GM23338 (cell line): ENCODE measurements around the gene CDHR2. TPM values are rescaled to one million over a fixed set of nuclear protein-coding genes. Genes with fewer than 3 reads are reported as not detected.

Experiments used
- ATAC-seq: fragments of 200-7000 bp; cut with Tn5 transposase; 3 replicates; pipeline ENCODE4 v1.9.1; 2020
- DNase-seq: peaks from one replicate; pipeline ENCODE4 v3.0.0-alpha.2; 2015; ENCODE audit warnings: low spot score
- H2AFZ ChIP-seq: fragments of 200-600 bp; sonication (generic); 2 replicates; pipeline ENCODE4 v1.8.0; 2016; ENCODE audit warnings: antibody characterized with exemption, mild to moderate bottlenecking, moderate library complexity
- H3F3A ChIP-seq: fragments of 200-600 bp; sonication (generic); replicated peaks from 2 replicates; pipeline ENCODE4 v1.8.0; 2017; ENCODE audit warnings: antibody characterized with exemption, mixed run types, low read depth
- H3K27ac ChIP-seq: fragments of 200-600 bp; sonication (generic); 2 replicates; pipeline ENCODE4 v1.6.1; 2016; ENCODE audit warnings: low read depth
- H3K27me3 ChIP-seq: fragments of 200-600 bp; sonication (generic); 2 replicates; pipeline ENCODE4 v1.8.0; 2016; ENCODE audit warnings: mild to moderate bottlenecking, mixed run types, moderate library complexity; ENCODE audit not compliant: insufficient read depth
- H3K36me3 ChIP-seq: fragments of 200-600 bp; sonication (generic); 2 replicates; pipeline ENCODE4 v1.8.0; 2016; ENCODE audit warnings: mild to moderate bottlenecking; ENCODE audit not compliant: insufficient read depth
- H3K4me1 ChIP-seq: fragments of 200-600 bp; sonication (generic); 2 replicates; pipeline ENCODE4 v1.8.0; 2016; ENCODE audit warnings: mild to moderate bottlenecking, moderate library complexity; ENCODE audit not compliant: insufficient read depth
- H3K4me2 ChIP-seq: fragments of 200-600 bp; sonication (generic); 2 replicates; pipeline ENCODE4 v1.7.1; 2017; ENCODE audit warnings: mixed run types
- H3K4me3 ChIP-seq: fragments of 200-600 bp; sonication (generic); 2 replicates; pipeline ENCODE4 v1.6.1; 2016; ENCODE audit warnings: mixed run types
- H3K79me2 ChIP-seq: fragments of 200-600 bp; sonication (generic); replicated peaks from 2 replicates; pipeline ENCODE4 v1.8.0; 2017; ENCODE audit warnings: mild to moderate bottlenecking; ENCODE audit not compliant: insufficient read depth
- H3K9me2 ChIP-seq: fragments of 200-600 bp; sonication (generic); 2 replicates; pipeline ENCODE4 v1.8.0; 2017; ENCODE audit not compliant: insufficient read depth
- H4K20me1 ChIP-seq: fragments of 200-600 bp; sonication (generic); replicated peaks from 2 replicates; pipeline ENCODE4 v1.8.0; 2017; ENCODE audit warnings: mild to moderate bottlenecking; ENCODE audit not compliant: insufficient read depth
- H3K27ac Mint-ChIP-seq: 2 replicates; pipeline ENCODE4 v1.8.0; 2020; ENCODE audit warnings: inconsistent platforms, mild to moderate bottlenecking, moderate library complexity, mixed read lengths
- H3K27me3 Mint-ChIP-seq: 3 replicates; pipeline ENCODE4 v1.8.0; 2022; ENCODE audit warnings: low read depth, mild to moderate bottlenecking, moderate library complexity, mixed read lengths, inconsistent platforms; ENCODE audit not compliant: insufficient read depth, poor library complexity
- H3K36me3 Mint-ChIP-seq: 3 replicates; pipeline ENCODE4 v1.8.0; 2021; ENCODE audit warnings: low read depth, mild to moderate bottlenecking, inconsistent platforms, moderate library complexity, mixed read lengths
- H3K4me1 Mint-ChIP-seq: 3 replicates; pipeline ENCODE4 v1.8.0; 2020; ENCODE audit warnings: mild to moderate bottlenecking, inconsistent platforms, mixed read lengths
- H3K4me3 Mint-ChIP-seq: 3 replicates; pipeline ENCODE4 v1.8.0; 2021; ENCODE audit warnings: moderate library complexity, mild to moderate bottlenecking, inconsistent platforms, mixed read lengths
- H3K9me3 Mint-ChIP-seq: 3 replicates; pipeline ENCODE4 v1.8.0; 2020; ENCODE audit warnings: moderate library complexity, mild to moderate bottlenecking, inconsistent platforms, mixed read lengths
- CREB1 ChIP-seq: fragments of 250-450 bp; sonication (Bioruptor Pico); IDR thresholded peaks from 2 replicates; pipeline ENCODE4 v1.5.0; 2020; ENCODE audit warnings: low read depth, mild to moderate bottlenecking, moderate library complexity
- CTCF ChIP-seq, 2 experiments: fragments of 200-600 bp in 1 of 2; sonication (generic) in 1 of 2; conservative IDR thresholded peaks; 2 replicates each; pipeline versions ENCODE4 v1.5.1 to v1.6.1; 2016 to 2017; ENCODE audit warnings: antibody characterized with exemption in 2 of 2, low read depth in 2 of 2, mild to moderate bottlenecking in 2 of 2, moderate library complexity in 1 of 2
- ETS1 ChIP-seq: IDR thresholded peaks from 2 replicates; pipeline ENCODE4 v1.6.1; 2016; ENCODE audit warnings: antibody characterized with exemption
- EZH2 ChIP-seq: fragments of 200-600 bp; sonication (generic); IDR thresholded peaks from one replicate; pipeline ENCODE4 v1.8.0; 2017; ENCODE audit warnings: antibody characterized with exemption, mild to moderate bottlenecking, low read depth; ENCODE audit not compliant: unreplicated experiment
- EZH2phosphoT487 ChIP-seq: fragments of 200-600 bp; sonication (generic); IDR thresholded peaks from one replicate; pipeline ENCODE4 v1.8.1; 2018; ENCODE audit warnings: antibody characterized with exemption; ENCODE audit not compliant: unreplicated experiment
- JUNB ChIP-seq: IDR thresholded peaks from one replicate; pipeline ENCODE4 v1.6.1; 2016; ENCODE audit warnings: antibody characterized with exemption; ENCODE audit not compliant: unreplicated experiment
- NANOG ChIP-seq: IDR thresholded peaks from 2 replicates; pipeline ENCODE4 v1.6.1; 2016; ENCODE audit warnings: antibody characterized with exemption, borderline replicate concordance
- POLR2AphosphoS5 ChIP-seq: IDR thresholded peaks from 2 replicates; pipeline ENCODE4 v1.6.1; 2016; ENCODE audit warnings: antibody characterized with exemption, low read depth
- REST ChIP-seq: IDR thresholded peaks from one replicate; pipeline ENCODE4 v1.6.1; 2018; ENCODE audit warnings: antibody characterized with exemption; ENCODE audit not compliant: unreplicated experiment
- STAT1 ChIP-seq: IDR thresholded peaks from one replicate; pipeline ENCODE4 v1.6.1; 2016; ENCODE audit warnings: antibody characterized with exemption; ENCODE audit not compliant: unreplicated experiment
- ZNF114 ChIP-seq: fragments of 250-450 bp; sonication (Bioruptor Pico); IDR thresholded peaks from 2 replicates; pipeline ENCODE4 v1.5.0; 2020; ENCODE audit warnings: mild to moderate bottlenecking, moderate library complexity
- ZNF331 ChIP-seq: fragments of 250-450 bp; sonication (Bioruptor Pico); IDR thresholded peaks from 2 replicates; pipeline ENCODE4 v1.5.0; 2020; ENCODE audit warnings: low read depth, mild to moderate bottlenecking, moderate library complexity
- ZNF462 ChIP-seq: fragments of 250-450 bp; sonication (Bioruptor Pico); IDR thresholded peaks from 2 replicates; pipeline ENCODE4 v1.5.0; 2020; ENCODE audit warnings: mild to moderate bottlenecking, moderate library complexity
- polyA plus RNA-seq: library from polyadenylated mRNA; unstranded; fragments of >200 nt; fragmentation: Nextera tagmentation; extraction: Ambion mirVana; gene quantifications from 2 replicates; pipeline ENCODE4 v1.2.1, GENCODE V29; 2016
- total RNA-seq: library from RNA; depleted of rRNA; stranded (reverse); fragments of >200 nt; shearing (Covaris generic); gene quantifications from 2 replicates; pipeline ENCODE4 v1.2.3, GENCODE V29; 2014

The CDHR2 gene
- total and polyA plus RNA-seq, 2 experiments from 2014 or later: not detected

GRCh38 chr5:176533894-176534611, 15.1 kb upstream of the CDHR2 start:
- H3K36me3 ChIP-seq: peaks cover 11% of the 10 kb centered on the region; the same call in 1 of the 2 replicates
- no peaks in the 10 kb centered on the region for H3K27me3 ChIP-seq
- H3K79me2 ChIP-seq: peaks cover 52% of the 10 kb centered on the region
- ATAC-seq (no peak), DNase-seq (no peak)
- H3K4me3 ChIP-seq: peak overlapping the region; percentile 74
- Mint-ChIP-seq H3K27ac (peak overlapping the region; percentile 61), H3K4me3 (peak overlapping the region; percentile 99), H3K9me3 (peaks cover 2% of the 10 kb centered on the region; the same call in 1 of the 3 replicates), H3K4me1 (peaks cover 31% of the 10 kb centered on the region), H3K36me3 (peaks cover 51% of the 10 kb centered on the region), H3K27me3 (peaks cover 25% of the 10 kb centered on the region)
- no peaks in the 10 kb centered on the region for H3K9me2 ChIP-seq
- no peak; a peak in 1 of 4 replicates for TF ChIP-seq CTCF (conservative IDR thresholded peaks at IDR 0.05; ENCODE audit: low read depth in 2 of 2)
- no peak for TF ChIP-seq CREB1 (CRISPR knock-in tag)
- no peak for TF ChIP-seq REST
- no peak for TF ChIP-seq ZNF331 (CRISPR knock-in tag)
- TF ChIP-seq ETS1: no peak
- no peak for TF ChIP-seq STAT1
- no peak for TF ChIP-seq JUNB
- no peak for TF ChIP-seq EZH2
- no peak for TF ChIP-seq NANOG
- no peak for TF ChIP-seq ZNF462 (CRISPR knock-in tag)
- TF ChIP-seq EZH2phosphoT487: no peak
- TF ChIP-seq POLR2AphosphoS5: no peak
- no peak for TF ChIP-seq ZNF114
- H3F3A ChIP-seq: 0 out of 2 replicates have a peak, but pooled peaks cover 7% of the 10 kb centered on the region
- H3K4me1 ChIP-seq: peaks cover 24% of the 10 kb centered on the region
- H2AFZ ChIP-seq: no peak overlapping the region
- H4K20me1 ChIP-seq: peaks cover 26% of the 10 kb centered on the region
- H3K27ac ChIP-seq: no peak overlapping the region
- peak overlapping the region; percentile 98 for H3K4me2 ChIP-seq
